ENCODE data around the gene AOC3.
A peak's percentile ranks its signal among the peaks of the same experiment; 100 is the strongest.
"Not testable (repeated sequence)": the region's sequence is repeated elsewhere in the genome, so short reads cannot be mapped to it uniquely, and the experiment has no call there.

Gene AOC3

DNA sequence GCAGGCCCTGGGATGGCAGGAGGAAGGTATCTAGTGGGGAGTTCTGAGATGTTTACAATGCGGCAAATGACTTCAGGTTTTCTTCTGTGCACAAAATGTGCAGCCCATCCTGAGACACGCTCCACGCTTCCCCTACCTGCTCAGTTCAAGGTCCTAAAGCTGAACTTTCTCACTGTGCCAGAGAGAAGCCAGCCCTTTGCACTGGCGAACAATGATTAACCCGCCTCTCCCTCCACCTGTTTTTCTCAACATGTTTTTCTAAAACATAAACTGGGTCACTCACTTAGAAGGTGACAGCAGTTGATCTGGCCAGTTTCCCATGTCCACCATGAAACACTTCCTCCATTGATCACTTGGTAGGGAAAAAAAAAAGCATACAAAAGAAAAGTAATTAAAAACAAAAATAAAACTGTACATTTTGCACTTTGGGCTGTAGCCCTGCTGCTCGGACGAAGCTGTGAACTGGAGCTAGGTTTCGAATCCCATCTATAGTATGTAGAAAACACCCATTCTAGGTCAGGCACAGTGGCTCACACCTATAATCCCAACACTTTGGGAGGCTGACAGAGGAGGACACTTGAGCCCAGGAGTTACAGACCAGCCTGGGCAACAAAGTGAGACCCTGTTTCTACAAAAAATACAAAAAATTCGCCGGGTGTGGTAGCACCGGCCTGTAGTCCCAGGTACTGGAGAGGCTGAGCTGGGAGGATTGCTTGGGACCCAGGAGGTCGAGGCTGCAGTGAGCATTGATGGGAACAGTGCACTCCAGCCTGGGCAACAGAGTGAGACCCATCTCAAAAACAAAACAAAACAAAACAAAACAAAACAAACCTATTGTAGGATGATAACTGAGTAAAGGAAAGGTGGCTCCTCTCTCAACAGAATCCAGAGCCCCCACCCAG is 43.5 kb downstream of the AOC3 start:
- no peak for DNase-seq

DNA sequence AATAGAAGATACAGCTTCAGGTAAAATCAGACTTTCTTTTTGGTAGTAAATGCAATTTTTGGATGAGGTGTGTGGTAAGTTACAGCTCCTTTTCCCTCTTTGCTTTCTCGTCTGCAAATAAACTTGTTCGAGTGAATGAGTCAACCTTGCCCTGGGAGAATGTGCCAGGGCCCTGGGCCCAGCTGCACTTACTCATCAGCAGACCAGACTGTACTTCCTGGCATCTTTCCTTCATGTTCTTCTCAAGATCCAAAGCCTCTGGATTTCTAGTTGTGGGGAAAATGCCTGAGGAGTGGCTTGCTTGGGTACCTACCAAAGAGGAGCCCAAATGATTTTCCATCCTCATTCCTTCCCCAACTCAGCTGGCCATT is 44.2 kb downstream of the AOC3 start:
- DNase-seq, result peak; percentile 10 to 71

DNA sequence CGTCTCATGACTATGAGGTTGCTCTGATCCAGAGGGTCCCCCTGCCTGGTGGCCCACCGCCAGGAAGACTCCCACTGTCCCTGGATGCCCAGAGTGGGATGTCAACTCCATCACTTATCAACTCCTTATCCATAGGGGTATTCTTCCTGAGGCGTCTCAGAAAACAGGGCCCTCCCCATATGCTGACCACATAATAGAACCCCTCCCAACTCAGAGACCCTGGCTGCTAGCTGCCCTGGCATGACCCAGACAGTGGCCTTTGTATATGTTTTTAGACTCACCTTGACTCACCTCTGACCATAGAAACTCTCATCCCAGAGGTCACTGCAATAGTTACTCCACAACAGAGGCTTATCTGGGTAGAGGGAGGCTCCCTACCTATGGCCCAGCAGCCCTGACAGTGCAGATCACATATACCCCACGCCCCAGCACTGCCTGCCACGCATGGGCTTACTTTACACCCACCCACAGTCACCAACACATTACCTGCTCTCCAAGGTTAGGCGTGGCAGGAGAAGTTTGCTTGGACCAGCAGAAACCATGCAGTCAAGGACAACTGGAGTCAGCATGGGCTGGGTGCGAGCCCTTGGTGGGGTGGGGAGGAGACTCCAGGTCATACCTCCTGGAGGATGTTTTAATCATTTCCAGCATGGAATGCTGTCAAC is 47.3 kb downstream of the AOC3 start:
- DNase-seq, result no peak

- not testable (repeated sequence) for DNase-seq
Measured at GRCh38 chr17:42899981-42900380, 49.0 kb downstream of the AOC3 start.

GRCh38 chr17:42900460-42901331 is 49.7 kb downstream of the AOC3 start, which contains the start of gene G6PC1:
Gene G6PC1 (plus strand): TSS chr17:42900799. CDS start chr17:42900877, 78 bp downstream.
- DNase-seq, result no peak

- DNase-seq, result no peak
Measured at GRCh38 chr17:42901535-42902229, 50.7 kb downstream of the AOC3 start.

- peak in 1 of 2 experiments; percentile 25 for DNase-seq
Measured at GRCh38 chr17:42904110-42904469, 53.1 kb downstream of the AOC3 start.

DNA sequence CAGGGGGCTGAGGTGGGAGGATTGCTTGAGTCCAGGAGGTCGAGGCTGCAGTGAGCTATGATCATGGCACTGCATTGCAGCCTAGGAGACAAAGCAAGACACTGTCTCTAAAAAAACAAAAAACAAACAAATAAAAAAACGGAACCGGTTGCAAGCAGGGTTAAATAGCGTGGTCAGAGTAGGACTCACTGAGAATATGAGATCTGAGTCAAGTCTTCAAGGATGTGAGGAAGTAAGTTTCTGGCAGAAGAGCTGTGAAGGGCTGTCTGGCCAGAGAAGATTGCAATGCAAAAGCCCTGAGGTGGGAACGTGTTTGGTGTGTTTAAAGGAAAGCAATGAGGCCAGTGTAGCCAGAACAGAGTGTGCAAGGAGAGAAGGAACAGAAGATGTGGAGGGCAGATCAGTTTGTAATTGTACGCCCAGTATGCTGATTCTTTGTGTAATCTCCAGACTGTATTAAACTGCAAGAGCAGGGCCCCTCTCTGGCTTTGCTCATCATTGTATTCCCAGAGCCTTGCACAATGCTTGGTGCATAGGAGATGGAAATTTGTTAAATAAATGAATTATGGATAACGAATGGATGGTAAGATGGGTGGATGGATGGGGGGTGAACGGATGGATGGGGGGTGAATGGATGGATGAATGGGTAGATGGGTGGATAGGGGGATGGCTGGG is 55.9 kb downstream of the AOC3 start:
- no peak for DNase-seq

Data from NCI-H446 (cell line).